Adrenal gland (tissue), 12 donors: ENCODE measurements around the gene FAM50A. TPM values are rescaled to one million over a fixed set of nuclear protein-coding genes. Genes with fewer than 3 reads are reported as not detected.

Source experiments
- DNase-seq, 7 donors: peaks; one replicate each; pipeline ENCODE4 v3.0.0-alpha.2; 2019 to 2020
- H3K27ac ChIP-seq, 5 donors: fragments of 200-600 bp; sonication (generic) in 4 of 5; 1 replicate in 3 of 5; 2 replicates in 2 of 5; pipeline versions ENCODE4 v1.5.1 to v1.8.0; 2016 to 2020; ENCODE audit warnings: mild to moderate bottlenecking in 1 of 5
- H3K27me3 ChIP-seq: fragments of 200-600 bp; 2 replicates; pipeline ENCODE4 v1.8.0; 2021
- H3K36me3 ChIP-seq, 2 donors: fragments of 200-600 bp; replicated peaks in 1 of 2; 1 replicate in 1 of 2; 2 replicates in 1 of 2; pipeline versions ENCODE4 v1.5.1 to v1.8.0; 2018 to 2022
- H3K4me1 ChIP-seq, 2 donors: fragments of 200-600 bp; replicated peaks in 1 of 2; 1 replicate in 1 of 2; 2 replicates in 1 of 2; pipeline versions ENCODE4 v1.5.1 to v1.8.0; 2018 to 2021
- H3K4me3 ChIP-seq, 4 donors: fragments of 200-600 bp; sonication (generic) in 3 of 4; one replicate each; pipeline ENCODE4 v1.5.1; 2016 to 2018
- H3K9me3 ChIP-seq, 3 donors: fragments of 200-600 bp; sonication (generic) in 1 of 3; replicated peaks in 1 of 3; 1 replicate in 2 of 3; 2 replicates in 1 of 3; pipeline versions ENCODE4 v1.5.1 to v1.8.0; 2016 to 2021
- POLR2A ChIP-seq, 2 donors: fragments of 450-650 bp; IDR thresholded peaks; one replicate each; pipeline ENCODE4 v1.6.1; 2017; ENCODE audit warnings: antibody characterized with exemption in 2 of 2, mild to moderate bottlenecking in 2 of 2, moderate library complexity in 1 of 2
- WGBS, 4 donors: extraction: QIAGEN DNeasy Blood & Tissue Kit in 2 of 4; methylation state at CpG; one replicate each; pipeline versions ENCODE4 v1.1.5 to v1.1.7; 2013 to 2017; 5-methylcytosine and 5-hydroxymethylcytosine counted together
- intact Hi-C, 2 donors: fragments of 100-400 bp; cut with DNase I; formaldehyde crosslinking; loops; one replicate each; pipeline versions ENCODE4 v1.14.1 to v1.15.0; 2022 to 2023
- polyA plus RNA-seq, 3 donors: library from polyadenylated mRNA; stranded (reverse); fragments of 200-250 nt in 2 of 3; fragments of 350-450 nt in 1 of 3; fragmentation: Illumina TruSeq in 1 of 3; extraction: RNeasy Lipid Tissue Mini Kit (QIAGEN cat#74804) in 1 of 3; gene quantifications; one replicate each; pipeline ENCODE4 v1.2.3, GENCODE V29; 2013 to 2014
- total RNA-seq, 9 donors: library from RNA; depleted of rRNA in 4 of 9; stranded (reverse); fragments of >200 nt in 4 of 9; fragments of 120-200 nt in 1 of 9; fragmentation: NEBNext Ultra II Directional in 1 of 9; extraction: Animal tissue kit (Norgen Biotek cat#: 25700) in 1 of 9; gene quantifications; one replicate each; pipeline versions ENCODE4 v1.1.0 to v1.2.4, GENCODE V29; 2013 to 2023
- TF ChIP-seq, protein P1 (sequence below), 6 experiments: fragments of 450-650 bp in 4 of 6; fragments of 200-600 bp in 2 of 6; sonication (generic) in 1 of 6; IDR thresholded peaks; 1 replicate in 5 of 6; 2 replicates in 1 of 6; pipeline versions ENCODE4 v1.5.1 to v1.8.0; 2016 to 2021; ENCODE audit warnings: antibody characterized with exemption in 6 of 6, mild to moderate bottlenecking in 2 of 6, moderate library complexity in 1 of 6
- donor health status: healthy with polysubstance abuse.
- donor health status: Bipolar disorder and iron deficiency.
- donor health status: DM: yes; HTN: yes; CAD: no.
- donor health status: DM: no; HTN: no; CAD: no.
- donor health status: DM: no; HTN: no; CAD: no.
- donor health status: DM: yes; HTN: yes; CAD: no.

FAM50A gene
- total and polyA plus RNA-seq, 12 donors, result 25.1 to 451 (median 59.4) TPM

DNA sequence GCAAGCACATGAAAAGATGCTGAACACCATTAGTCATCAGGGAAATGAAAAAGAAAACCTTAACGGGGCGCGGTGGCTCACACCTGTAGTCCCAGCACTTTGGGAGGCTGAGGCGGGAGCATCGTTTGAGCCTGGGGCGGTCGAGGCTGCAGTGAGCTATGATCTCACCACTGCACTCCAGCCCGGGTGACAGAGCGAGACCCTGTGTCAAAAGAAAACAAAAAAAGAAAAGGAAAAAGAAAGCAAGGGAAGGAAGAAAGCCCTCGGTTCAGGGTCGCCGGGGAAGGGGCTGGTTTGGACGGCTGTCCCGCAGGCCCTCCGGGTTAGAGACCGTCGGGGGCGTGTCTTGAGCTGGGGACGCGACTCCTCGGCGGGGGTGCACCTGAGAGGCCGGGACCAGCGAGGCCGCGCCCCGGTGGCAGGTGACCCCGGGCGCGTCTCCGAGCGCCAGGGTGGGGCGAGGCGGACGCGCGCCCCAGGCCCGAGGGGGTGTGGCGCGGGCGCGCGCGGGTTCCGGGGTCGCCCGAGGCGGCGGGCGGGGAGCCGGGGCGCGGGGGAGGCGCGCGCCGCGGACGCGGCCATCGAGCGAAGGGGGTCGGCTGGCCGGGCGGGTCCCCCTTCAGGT lies 13.7 kb downstream of the FAM50A start:
- Histone ChIP-seq H3K27ac (peak overlapping the region in 2 of 5 donors; percentile 66 to 84), H3K36me3 (no peaks in the 10 kb centered on the region), H3K4me1 (no peaks in the 10 kb centered on the region), H3K4me3 (peak overlapping the region in 1 of 4 donors; percentile 66), H3K9me3 (no peaks in the 10 kb centered on the region), H3K27me3 (no peaks in the 10 kb centered on the region)
- TF ChIP-seq, protein P1, sequence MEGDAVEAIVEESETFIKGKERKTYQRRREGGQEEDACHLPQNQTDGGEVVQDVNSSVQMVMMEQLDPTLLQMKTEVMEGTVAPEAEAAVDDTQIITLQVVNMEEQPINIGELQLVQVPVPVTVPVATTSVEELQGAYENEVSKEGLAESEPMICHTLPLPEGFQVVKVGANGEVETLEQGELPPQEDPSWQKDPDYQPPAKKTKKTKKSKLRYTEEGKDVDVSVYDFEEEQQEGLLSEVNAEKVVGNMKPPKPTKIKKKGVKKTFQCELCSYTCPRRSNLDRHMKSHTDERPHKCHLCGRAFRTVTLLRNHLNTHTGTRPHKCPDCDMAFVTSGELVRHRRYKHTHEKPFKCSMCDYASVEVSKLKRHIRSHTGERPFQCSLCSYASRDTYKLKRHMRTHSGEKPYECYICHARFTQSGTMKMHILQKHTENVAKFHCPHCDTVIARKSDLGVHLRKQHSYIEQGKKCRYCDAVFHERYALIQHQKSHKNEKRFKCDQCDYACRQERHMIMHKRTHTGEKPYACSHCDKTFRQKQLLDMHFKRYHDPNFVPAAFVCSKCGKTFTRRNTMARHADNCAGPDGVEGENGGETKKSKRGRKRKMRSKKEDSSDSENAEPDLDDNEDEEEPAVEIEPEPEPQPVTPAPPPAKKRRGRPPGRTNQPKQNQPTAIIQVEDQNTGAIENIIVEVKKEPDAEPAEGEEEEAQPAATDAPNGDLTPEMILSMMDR (IDR thresholded peaks at IDR 0.05), result no peak
- TF ChIP-seq POLR2A (IDR thresholded peaks at IDR 0.05), result no peak
- 3 to 42% (median 20%) methylated on average over 23 to 38 of the region's 65 CpGs for WGBS, 4 donors
- intact Hi-C loops, result no loop called here
- DNase-seq, result peak in 1 of 7 donors; percentile 32

DNA sequence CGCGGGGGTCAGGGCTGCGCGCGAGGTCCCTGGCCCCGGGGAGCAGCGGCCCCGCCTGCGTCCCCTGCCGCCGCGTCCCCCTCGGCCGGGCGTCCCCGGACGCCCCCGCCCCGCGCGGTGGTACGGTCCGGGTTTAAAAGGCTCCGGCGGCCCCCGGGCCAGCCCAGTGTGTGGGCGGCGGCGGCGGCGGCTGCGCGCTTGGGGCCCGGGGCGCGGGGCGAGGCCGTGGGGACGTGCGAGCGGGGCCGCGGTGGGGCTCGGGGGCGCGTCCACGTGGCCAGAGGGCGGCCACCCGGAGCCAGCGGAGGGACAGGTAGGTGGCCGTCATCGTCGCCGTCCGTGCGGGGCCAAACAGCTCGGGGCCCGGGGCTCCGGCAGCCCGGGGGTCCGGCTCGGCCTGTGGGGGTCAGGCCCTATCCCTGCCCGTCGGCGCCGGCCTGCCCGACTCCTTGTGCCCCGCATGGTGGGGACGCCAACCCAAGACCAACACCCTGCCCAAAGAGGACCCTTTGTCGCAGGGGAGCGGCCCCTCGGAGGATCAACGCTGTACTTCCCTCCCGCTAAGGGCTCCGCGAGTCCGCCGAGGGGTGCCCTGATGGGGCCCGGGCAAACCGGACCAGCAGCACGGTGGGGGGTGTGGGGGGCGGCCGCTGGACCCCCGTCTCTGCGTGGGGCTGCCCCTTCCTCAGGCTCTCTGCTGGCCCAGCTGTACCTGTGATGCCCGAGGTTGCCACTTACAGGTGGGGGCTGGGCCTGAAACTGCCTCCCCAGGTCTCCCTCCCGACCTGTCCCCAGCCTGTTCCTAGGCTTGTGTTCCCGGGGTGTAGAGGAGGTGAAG lies 14.4 kb downstream of the FAM50A start, which contains the start of gene PLXNA3:
PLXNA3 (plus strand) TSS at position 166 of the 838 bp plus-strand sequence. CDS start 1,903 bp downstream, outside the sequence.
- H3K36me3 ChIP-seq, result no peaks in the 10 kb centered on the region
- TF ChIP-seq, protein P1 (IDR thresholded peaks at IDR 0.05), result no peak
- TF ChIP-seq POLR2A (IDR thresholded peaks at IDR 0.05), result peak; percentile 55 to 79
- no peaks in the 10 kb centered on the region for H3K4me1 ChIP-seq
- 0 to 44% (median 15%) methylated on average over 2 to 61 of the region's 88 CpGs for WGBS, 4 donors
- no peaks in the 10 kb centered on the region for H3K27me3 ChIP-seq
- DNase-seq, result peak in 3 of 7 donors; percentile 33 to 62 (median 40)
- intact Hi-C loops, result no loop called here
- H3K27ac ChIP-seq, result peak within 1 kb of the TSS in 2 of 5 donors; percentile 66 to 84
- peak within 1 kb of the TSS in 2 of 4 donors; percentile 34 to 66 for H3K4me3 ChIP-seq
- H3K9me3 ChIP-seq, result no peaks in the 10 kb centered on the region

GRCh38 chrX:154458954-154459778 lies 15.2 kb downstream of the FAM50A start:
- intact Hi-C loops, result no loop called here
- Histone ChIP-seq H3K36me3 (peaks cover 0 to 2% of the 10 kb centered on the region in 2 donors), H3K9me3 (no peaks in the 10 kb centered on the region), H3K4me1 (no peaks in the 10 kb centered on the region), H3K4me3 (peak overlapping the region in 2 of 4 donors; percentile 34 to 66), H3K27me3 (no peaks in the 10 kb centered on the region), H3K27ac (peak overlapping the region in 2 of 5 donors; percentile 16 to 66)
- TF ChIP-seq, protein P1 (IDR thresholded peaks at IDR 0.05), result no peak
- no peak for TF ChIP-seq POLR2A (IDR thresholded peaks at IDR 0.05)
- DNase-seq, result peak in 6 of 7 donors; percentile 55 to 76 (median 66)
- WGBS, 4 donors, result 10 to 66% (median 45%) methylated on average over 5 to 15 of the region's 15 CpGs
